HepG2 (cell line): ENCODE measurements around the gene ZBTB21. TPM values are rescaled to one million over a fixed set of nuclear protein-coding genes. Genes with fewer than 3 reads are reported as not detected.
A peak's percentile ranks its signal among the peaks of the same experiment; 100 is the strongest.
"Not testable (repeated sequence)": the region's sequence is repeated elsewhere in the genome, so short reads cannot be mapped to it uniquely, and the experiment has no call there.

Experiments
- ATAC-seq: fragments of 200-7000 bp; cut with Tn5 transposase; 3 replicates; pipeline ENCODE4 v1.9.1; 2020; ENCODE audit warnings: mild to moderate bottlenecking, moderate library complexity
- BruUV-seq: library from RNA; stranded (reverse); fragments of 400-500 nt; replicated peaks from 2 replicates; lab custom pipeline; 2021; lab: Mats Ljungman, UMichigan
- CTCF ChIA-PET: fragments of 300-600 bp; formaldehyde crosslinking; extraction: SDS; loops from one replicate; lab custom pipeline; 2021; ENCODE audit warnings: low total read pairs, inconsistent platforms, low intra/inter-chr PET ratio; lab: Yijun Ruan, JAX
- POLR2A ChIA-PET: fragments of 350-600 bp; sonication (Branson Sonifier 250); formaldehyde crosslinking; loops from one replicate; lab custom pipeline; 2020; ENCODE audit warnings: antibody characterized with exemption, inconsistent platforms; lab: Yijun Ruan, JAX
- DNase-seq: peaks from one replicate; pipeline ENCODE4 v3.0.0-alpha.2; 2015; ENCODE audit warnings: low spot score
- FAIRE-seq: peaks from 3 replicates; lab custom pipeline; 2011; peaks lifted over from hg19 to GRCh38; lab: Jason Lieb, UNC
- H2AFZ ChIP-seq: one replicate; pipeline ENCODE4 v1.6.1; 2011; ENCODE audit warnings: low read length, inconsistent platforms
- H3K27ac ChIP-seq: fragments of 300-600 bp; 3 replicates; pipeline ENCODE4 v1.8.0; 2011; ENCODE audit warnings: mixed run types, mild to moderate bottlenecking, mixed read lengths, low read length, inconsistent platforms; ENCODE audit not compliant: insufficient read depth; ENCODE audit errors: extremely low read length
- H3K27me3 ChIP-seq, 2 experiments: fragments of 200-600 bp in 1 of 2; 2 replicates in 1 of 2; 3 replicates in 1 of 2; pipeline versions ENCODE4 v1.6.0 to v1.8.0; 2011; ENCODE audit warnings: low read length in 2 of 2, mild to moderate bottlenecking in 2 of 2, moderate library complexity in 2 of 2, inconsistent platforms in 1 of 2; ENCODE audit not compliant: insufficient read depth in 2 of 2, control insufficient read depth in 1 of 2
- H3K36me3 ChIP-seq, 2 experiments: fragments of 200-600 bp in 1 of 2; replicated peaks in 1 of 2; 2 replicates in 1 of 2; 3 replicates in 1 of 2; pipeline versions ENCODE4 v1.5.1 to v1.8.0; 2011; ENCODE audit warnings: low read length in 2 of 2, inconsistent platforms in 1 of 2; ENCODE audit not compliant: insufficient read depth in 2 of 2, control insufficient read depth in 1 of 2
- H3K4me1 ChIP-seq: 2 replicates; pipeline ENCODE4 v1.5.1; 2012; ENCODE audit warnings: low read length, inconsistent platforms; ENCODE audit not compliant: insufficient read depth
- H3K4me2 ChIP-seq: 2 replicates; pipeline ENCODE4 v1.6.0; 2011; ENCODE audit warnings: low read depth, low read length, inconsistent platforms
- H3K4me3 ChIP-seq, 3 experiments: fragments of 200-600 bp in 1 of 3; sonication (generic), shearing (Covaris generic) in 1 of 3; replicated peaks in 1 of 3; 2 replicates each; pipeline ENCODE4 v1.5.1; 2011 to 2016; ENCODE audit warnings: low read length in 3 of 3, inconsistent platforms in 2 of 3, low read depth in 2 of 3, mild to moderate bottlenecking in 2 of 3, control low read depth in 1 of 3, mixed read lengths in 1 of 3; ENCODE audit not compliant: insufficient read depth in 1 of 3
- H3K79me2 ChIP-seq: one replicate; pipeline ENCODE4 v1.6.1; 2011; ENCODE audit warnings: low read length, inconsistent platforms; ENCODE audit not compliant: insufficient read depth
- H3K9ac ChIP-seq: 2 replicates; pipeline ENCODE4 v1.6.0; 2011; ENCODE audit warnings: mild to moderate bottlenecking, low read depth, low read length, inconsistent platforms; ENCODE audit not compliant: insufficient read depth
- H3K9me3 ChIP-seq: 2 replicates; pipeline ENCODE4 v1.5.1; 2012; ENCODE audit warnings: mild to moderate bottlenecking, low read length
- H4K20me1 ChIP-seq: 2 replicates; pipeline ENCODE4 v1.6.0; 2011; ENCODE audit warnings: inconsistent platforms, mild to moderate bottlenecking, low read length, moderate library complexity; ENCODE audit not compliant: insufficient read depth
- KDM3A ChIP-seq: IDR thresholded peaks from 2 replicates; pipeline ENCODE4 v1.6.1; 2018; ENCODE audit warnings: low read depth, missing compliant biosample characterization
- STAT5B ChIP-seq: sonication (generic); formaldehyde crosslinking; IDR thresholded peaks from 2 replicates; pipeline ENCODE4 v1.4.0; 2020; ENCODE audit warnings: missing genetic modification reagents
- ZNF207 ChIP-seq: fragments of 450-650 bp; IDR thresholded peaks from 2 replicates; pipeline ENCODE4 v1.6.1; 2016; ENCODE audit warnings: antibody characterized with exemption, borderline replicate concordance
- ZNF274 ChIP-seq: sonication (generic); formaldehyde crosslinking; IDR thresholded peaks from 2 replicates; pipeline ENCODE4 v1.5.1; 2020; ENCODE audit warnings: mild to moderate bottlenecking, missing genetic modification reagents
- WGBS: methylation state at CpG from one replicate; pipeline ENCODE4 v1.1.6; 2017; ENCODE audit warnings: low lambda C conversion rate; 5-methylcytosine and 5-hydroxymethylcytosine counted together
- in situ Hi-C: cut with HindIII; loops from 2 replicates; pipeline ENCODE4 v1.10.0; 2017; ENCODE audit warnings: low pct_unique_long_range_greater_than_20kb; ENCODE audit not compliant: extremely low pct_ligation_motif_present
- intact Hi-C: fragments of 100-400 bp; cut with micrococcal nuclease; formaldehyde crosslinking; loops from one replicate; pipeline ENCODE4 v1.10.0; 2022; ENCODE audit not compliant: unreplicated experiment
- polyA plus RNA-seq, 8 experiments: library from polyadenylated mRNA; depleted of rRNA in 3 of 8; stranded (reverse) in 7 of 8; unstranded in 1 of 8; fragments of >200 nt; fragmentation: Illumina TruSeq in 4 of 8; extraction: Trizol in 4 of 8; gene quantifications; 2 replicates each; pipeline versions ENCODE4 v1.2.1 to v1.2.3, GENCODE V29; 2011 to 2016; ENCODE audit warnings: low read depth in 4 of 8, missing spikeins in 1 of 8, mixed read lengths in 1 of 8; ENCODE audit not compliant: insufficient read depth in 1 of 8
- total RNA-seq, 5 experiments: library from RNA; depleted of rRNA; stranded (reverse); fragments of >200 nt; fragmentation: Illumina TruSeq; extraction: Trizol; gene quantifications; 2 replicates each; pipeline ENCODE4 v1.2.3, GENCODE V29; 2016; ENCODE audit warnings: low read depth in 1 of 5
- TF ChIP-seq, protein P1 (sequence below): sonication (generic); formaldehyde crosslinking; IDR thresholded peaks from 2 replicates; pipeline ENCODE4 v1.5.1; 2020; ENCODE audit warnings: missing genetic modification reagents, mild to moderate bottlenecking, borderline replicate concordance
- TF ChIP-seq, protein P2 (sequence below): sonication (generic); formaldehyde crosslinking; IDR thresholded peaks from 2 replicates; pipeline ENCODE4 v1.5.0; 2020; ENCODE audit warnings: mild to moderate bottlenecking, missing genetic modification reagents, moderate library complexity

Gene ZBTB21
- total and polyA plus RNA-seq, 2 of the 13 experiments (the other 11 are each of a cell fraction or from before 2014, with no cell fraction given) = 4.5 to 6.1 TPM

- FAIRE-seq (no peak), ATAC-seq (peak; percentile 3; the same call in 1 of the 3 replicates), DNase-seq (no peak)
- peaks cover 2 to 32% of the 10 kb centered on the region in 2 experiments; a peak in 4 of 5 replicates for H3K27me3 ChIP-seq
- H3K9me3 ChIP-seq = no peaks in the 10 kb centered on the region
- no peaks in the 10 kb centered on the region for H3K79me2 ChIP-seq
- intact Hi-C loops = loop anchor here (2.0 kb wide), 1 partner anchor 14 kb away; no protein-coding TSS in a partner anchor
- H3K36me3 ChIP-seq = no peaks in the 10 kb centered on the region
- no peak overlapping the region for H3K27ac ChIP-seq
- H3K4me1 ChIP-seq = peaks cover 68% of the 10 kb centered on the region
- H2AFZ ChIP-seq = no peak overlapping the region
- in situ Hi-C loops = no loop called here
- H3K4me3 ChIP-seq = no peak overlapping the region
- ChIA-PET CTCF (no interaction called here), POLR2A (interaction anchor here (1.2 to 2.5 kb wide), 2 partner anchors 28 to 83 kb away, joined by 3 to 6 read pairs; no protein-coding TSS in a partner anchor)
- peak overlapping the region; percentile 11; the same call in 1 of the 2 replicates for H3K4me2 ChIP-seq
- TF ChIP-seq ZNF207 (no peak), ZNF274 (CRISPR knock-in tag) (no peak), KDM3A (CRISPR knock-in tag) (no peak), STAT5B (CRISPR knock-in tag) (no peak)
- TF ChIP-seq, protein P1, sequence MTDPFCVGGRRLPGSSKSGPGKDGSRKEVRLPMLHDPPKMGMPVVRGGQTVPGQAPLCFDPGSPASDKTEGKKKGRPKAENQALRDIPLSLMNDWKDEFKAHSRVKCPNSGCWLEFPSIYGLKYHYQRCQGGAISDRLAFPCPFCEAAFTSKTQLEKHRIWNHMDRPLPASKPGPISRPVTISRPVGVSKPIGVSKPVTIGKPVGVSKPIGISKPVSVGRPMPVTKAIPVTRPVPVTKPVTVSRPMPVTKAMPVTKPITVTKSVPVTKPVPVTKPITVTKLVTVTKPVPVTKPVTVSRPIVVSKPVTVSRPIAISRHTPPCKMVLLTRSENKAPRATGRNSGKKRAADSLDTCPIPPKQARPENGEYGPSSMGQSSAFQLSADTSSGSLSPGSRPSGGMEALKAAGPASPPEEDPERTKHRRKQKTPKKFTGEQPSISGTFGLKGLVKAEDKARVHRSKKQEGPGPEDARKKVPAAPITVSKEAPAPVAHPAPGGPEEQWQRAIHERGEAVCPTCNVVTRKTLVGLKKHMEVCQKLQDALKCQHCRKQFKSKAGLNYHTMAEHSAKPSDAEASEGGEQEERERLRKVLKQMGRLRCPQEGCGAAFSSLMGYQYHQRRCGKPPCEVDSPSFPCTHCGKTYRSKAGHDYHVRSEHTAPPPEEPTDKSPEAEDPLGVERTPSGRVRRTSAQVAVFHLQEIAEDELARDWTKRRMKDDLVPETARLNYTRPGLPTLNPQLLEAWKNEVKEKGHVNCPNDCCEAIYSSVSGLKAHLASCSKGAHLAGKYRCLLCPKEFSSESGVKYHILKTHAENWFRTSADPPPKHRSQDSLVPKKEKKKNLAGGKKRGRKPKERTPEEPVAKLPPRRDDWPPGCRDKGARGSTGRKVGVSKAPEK (CRISPR knock-in tag) = no peak
- TF ChIP-seq, protein P2, sequence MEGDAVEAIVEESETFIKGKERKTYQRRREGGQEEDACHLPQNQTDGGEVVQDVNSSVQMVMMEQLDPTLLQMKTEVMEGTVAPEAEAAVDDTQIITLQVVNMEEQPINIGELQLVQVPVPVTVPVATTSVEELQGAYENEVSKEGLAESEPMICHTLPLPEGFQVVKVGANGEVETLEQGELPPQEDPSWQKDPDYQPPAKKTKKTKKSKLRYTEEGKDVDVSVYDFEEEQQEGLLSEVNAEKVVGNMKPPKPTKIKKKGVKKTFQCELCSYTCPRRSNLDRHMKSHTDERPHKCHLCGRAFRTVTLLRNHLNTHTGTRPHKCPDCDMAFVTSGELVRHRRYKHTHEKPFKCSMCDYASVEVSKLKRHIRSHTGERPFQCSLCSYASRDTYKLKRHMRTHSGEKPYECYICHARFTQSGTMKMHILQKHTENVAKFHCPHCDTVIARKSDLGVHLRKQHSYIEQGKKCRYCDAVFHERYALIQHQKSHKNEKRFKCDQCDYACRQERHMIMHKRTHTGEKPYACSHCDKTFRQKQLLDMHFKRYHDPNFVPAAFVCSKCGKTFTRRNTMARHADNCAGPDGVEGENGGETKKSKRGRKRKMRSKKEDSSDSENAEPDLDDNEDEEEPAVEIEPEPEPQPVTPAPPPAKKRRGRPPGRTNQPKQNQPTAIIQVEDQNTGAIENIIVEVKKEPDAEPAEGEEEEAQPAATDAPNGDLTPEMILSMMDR (CRISPR knock-in tag) = no peak
- 39% methylated on average over 4 of the region's 8 CpGs for WGBS
- BruUV-seq = no TSS peak
- no peaks in the 10 kb centered on the region for H4K20me1 ChIP-seq
- no peak overlapping the region for H3K9ac ChIP-seq
Measured at GRCh38 chr21:41960386-41960785, 49.8 kb downstream of the ZBTB21 start.

DNA sequence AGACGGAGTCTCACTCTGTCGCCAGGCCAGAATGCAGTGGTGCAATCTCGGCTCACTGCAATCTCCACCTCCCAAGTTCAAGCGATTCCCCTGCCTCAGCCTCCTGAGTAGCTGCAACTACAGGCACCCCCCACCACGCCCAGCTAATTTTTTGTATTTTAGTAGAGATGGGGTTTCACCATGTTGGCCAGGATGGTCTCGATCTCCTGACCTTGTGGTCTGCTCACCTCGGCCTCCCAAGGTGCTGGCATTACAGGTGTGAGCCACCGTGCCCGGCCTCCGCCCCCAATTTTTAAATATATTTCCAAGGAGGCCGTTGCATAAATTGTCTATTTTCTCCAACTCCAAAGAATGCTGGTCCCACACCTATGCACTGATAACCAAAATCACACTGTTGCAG lies 50.5 kb downstream of the ZBTB21 start:
- peaks cover 69% of the 10 kb centered on the region for H3K4me1 ChIP-seq
- ATAC-seq, BruUV-seq, H2AFZ ChIP-seq, DNase-seq, H3K4me3 ChIP-seq, FAIRE-seq, H3K27ac ChIP-seq, H3K4me2 ChIP-seq, CTCF ChIA-PET, H3K9me3 ChIP-seq, H3K79me2 ChIP-seq, H4K20me1 ChIP-seq, H3K9ac ChIP-seq, H3K36me3 ChIP-seq: not testable (repeated sequence)
- POLR2A ChIA-PET = interaction anchor here (2.5 kb wide), 1 partner anchor 82 kb away, joined by 6 read pairs; no protein-coding TSS in a partner anchor
- H3K27me3 ChIP-seq = peaks cover 2 to 30% of the 10 kb centered on the region in 2 experiments; a peak in 4 of 5 replicates
- in situ Hi-C loops (loop anchor here (10.0 kb wide), 1 partner anchor 155 kb away; no protein-coding TSS in a partner anchor), intact Hi-C loops (loop anchor here (2.0 kb wide), 2 partner anchors 15 to 81 kb away; partner anchors contain the start of gene PRDM15)
- 83% methylated on average over 11 of the region's 11 CpGs for WGBS
